Progenitor cell of endocrine pancreas (in vitro differentiated cells): Measurements from ENCODE around the gene SCAPER. TPM values are rescaled to one million over a fixed set of nuclear protein-coding genes. Genes with fewer than 3 reads are reported as not detected.
"Not testable (repeated sequence)": the region's sequence is repeated elsewhere in the genome, so short reads cannot be mapped to it uniquely, and the experiment has no call there.

ENCODE experiments used
- DNase-seq: peaks from one replicate; pipeline ENCODE4 v3.0.0; 2021; ENCODE audit warnings: low spot score; ENCODE audit not compliant: unreplicated experiment
- H3K27ac Mint-ChIP-seq: 2 replicates; pipeline ENCODE4 v1.8.0; 2021; ENCODE audit warnings: mild to moderate bottlenecking, moderate library complexity, mixed read lengths
- H3K27me3 Mint-ChIP-seq: 2 replicates; pipeline ENCODE4 v1.8.0; 2021; ENCODE audit warnings: mixed read lengths
- H3K36me3 Mint-ChIP-seq: 2 replicates; pipeline ENCODE4 v1.8.0; 2022; ENCODE audit warnings: mixed read lengths; ENCODE audit not compliant: insufficient read depth
- H3K4me1 Mint-ChIP-seq: 2 replicates; pipeline ENCODE4 v1.8.0; 2021; ENCODE audit warnings: low read depth, mixed read lengths
- H3K4me3 Mint-ChIP-seq: 2 replicates; pipeline ENCODE4 v1.8.0; 2021; ENCODE audit warnings: low read depth, mild to moderate bottlenecking, moderate library complexity, mixed read lengths
- H3K9me3 Mint-ChIP-seq: 2 replicates; pipeline ENCODE4 v1.8.0; 2021; ENCODE audit warnings: low read depth, mixed read lengths
- CTCF ChIP-seq: fragments of 200-600 bp; sonication (generic); IDR thresholded peaks from one replicate; pipeline ENCODE4 v1.5.0; 2021; ENCODE audit warnings: antibody characterized with exemption, mild to moderate bottlenecking; ENCODE audit not compliant: unreplicated experiment
- total RNA-seq: library from RNA; stranded (reverse); gene quantifications from 2 replicates; pipeline ENCODE4 v1.2.1, GENCODE V29; 2021

SCAPER gene
- total RNA-seq, 1 donor from 2014 or later: 43.1 TPM

- no peaks in the 10 kb centered on the region for H3K36me3 Mint-ChIP-seq
- no peaks in the 10 kb centered on the region for H3K9me3 Mint-ChIP-seq
- DNase-seq: no peak
- H3K27ac Mint-ChIP-seq: no peak overlapping the region
- no peaks in the 10 kb centered on the region for H3K27me3 Mint-ChIP-seq
- H3K4me1 Mint-ChIP-seq: no peaks in the 10 kb centered on the region
- H3K4me3 Mint-ChIP-seq: no peak overlapping the region
- TF ChIP-seq CTCF: no peak
These were observed 40.6 kb downstream of the SCAPER start for GRCh38 chr15:76864586-76864985.

- Mint-ChIP-seq H3K4me1 (no peaks in the 10 kb centered on the region), H3K36me3 (no peaks in the 10 kb centered on the region), H3K27ac (no peak overlapping the region), H3K4me3 (no peak overlapping the region), H3K9me3 (no peaks in the 10 kb centered on the region), H3K27me3 (no peaks in the 10 kb centered on the region)
- DNase-seq: no peak
- TF ChIP-seq CTCF: no peak
These were observed 41.4 kb downstream of the SCAPER start for GRCh38 chr15:76863693-76864092.

GRCh38 chr15:76863123-76863522 is 42.0 kb downstream of the SCAPER start:
- no peak for DNase-seq
- no peak overlapping the region for H3K4me3 Mint-ChIP-seq
- no peaks in the 10 kb centered on the region for H3K27me3 Mint-ChIP-seq
- H3K27ac Mint-ChIP-seq: no peak overlapping the region
- no peaks in the 10 kb centered on the region for H3K9me3 Mint-ChIP-seq
- H3K36me3 Mint-ChIP-seq: no peaks in the 10 kb centered on the region
- no peaks in the 10 kb centered on the region for H3K4me1 Mint-ChIP-seq
- no peak for TF ChIP-seq CTCF

- no peak for TF ChIP-seq CTCF
- no peak for DNase-seq
- no peak overlapping the region for H3K4me3 Mint-ChIP-seq
- no peaks in the 10 kb centered on the region for H3K27me3 Mint-ChIP-seq
- no peaks in the 10 kb centered on the region for H3K4me1 Mint-ChIP-seq
- no peak overlapping the region for H3K27ac Mint-ChIP-seq
- no peaks in the 10 kb centered on the region for H3K9me3 Mint-ChIP-seq
- peaks cover 1% of the 10 kb centered on the region for H3K36me3 Mint-ChIP-seq
These were observed 43.2 kb downstream of the SCAPER start for GRCh38 chr15:76861815-76862397.

- no peak overlapping the region for H3K27ac Mint-ChIP-seq
- DNase-seq: no peak
- H3K36me3 Mint-ChIP-seq: peaks cover 10% of the 10 kb centered on the region
- no peaks in the 10 kb centered on the region for H3K4me1 Mint-ChIP-seq
- H3K9me3 Mint-ChIP-seq: peaks cover 9% of the 10 kb centered on the region
- H3K27me3 Mint-ChIP-seq: no peaks in the 10 kb centered on the region
- TF ChIP-seq CTCF: no peak
- H3K4me3 Mint-ChIP-seq: no peak overlapping the region
These were observed 44.9 kb downstream of the SCAPER start for GRCh38 chr15:76860201-76860600.

GRCh38 chr15:76850367-76850766 is 54.8 kb downstream of the SCAPER start:
- Mint-ChIP-seq H3K36me3 (peaks cover 64% of the 10 kb centered on the region), H3K9me3 (peaks cover 43% of the 10 kb centered on the region)
- DNase-seq, H3K27me3 Mint-ChIP-seq, H3K27ac Mint-ChIP-seq, H3K4me1 Mint-ChIP-seq, H3K4me3 Mint-ChIP-seq: not testable (repeated sequence)
